SH-SY5Y (cell line): Measurements from ENCODE around the gene PARD3.

Experiments used
- GATA2 ChIP-seq: IDR thresholded peaks from 2 replicates; pipeline ENCODE4 v1.6.1; 2011; ENCODE audit warnings: mild to moderate bottlenecking, low read depth, low read length
- GATA3 ChIP-seq: IDR thresholded peaks from 2 replicates; pipeline ENCODE4 v1.6.1; 2011; ENCODE audit warnings: low read depth, mild to moderate bottlenecking, low read length, moderate library complexity

DNA sequence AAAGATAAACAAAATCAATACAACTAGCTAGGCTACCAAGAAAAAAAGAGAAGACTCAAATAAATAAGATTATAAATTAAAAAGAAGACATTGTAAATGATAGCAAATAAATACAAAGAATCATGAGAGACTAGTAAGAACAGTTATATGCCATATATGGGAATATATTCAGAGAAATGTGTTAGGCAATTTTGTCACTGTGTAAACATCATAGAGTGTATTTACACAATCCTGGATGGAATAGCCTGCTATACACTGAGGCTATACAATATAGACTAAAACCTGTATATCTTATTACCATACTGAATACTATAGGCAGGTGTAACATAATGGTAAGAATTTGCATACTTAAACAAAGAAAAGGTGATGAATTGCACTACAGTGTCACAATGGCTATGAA lies 717.4 kb downstream of the PARD3 start:
- TF ChIP-seq GATA2 (no peak), GATA3 (no peak)
